H1 (cell line): Measurements from ENCODE around the gene L3MBTL2. TPM values are rescaled to one million over a fixed set of nuclear protein-coding genes. Genes with fewer than 3 reads are reported as not detected.

Experiments used
- CTCF ChIA-PET: fragments of 300-600 bp; sonication (Branson Sonifier 250); formaldehyde crosslinking; loops from one replicate; lab custom pipeline; 2021; ENCODE audit not compliant: partially characterized antibody; lab: Charles Lee
- POLR2A ChIA-PET: fragments of 300-600 bp; sonication (Branson Sonifier 250); formaldehyde crosslinking; loops from one replicate; lab custom pipeline; 2021; ENCODE audit warnings: inconsistent platforms; ENCODE audit not compliant: partially characterized antibody; lab: Charles Lee
- DNase-seq, 2 experiments: peaks; one replicate each; pipeline versions ENCODE4 v3.0.0 to v3.0.0-alpha.2; 2010 to 2022; ENCODE audit warnings: low spot score in 2 of 2, low read depth in 1 of 2, mixed read lengths in 1 of 2
- FAIRE-seq: peaks from 2 replicates; lab custom pipeline; 2011; peaks lifted over from hg19 to GRCh38; lab: Jason Lieb, UNC
- H2AFZ ChIP-seq: 2 replicates; pipeline ENCODE4 v1.8.1; 2012; ENCODE audit warnings: low read length, inconsistent platforms
- H2AK5ac ChIP-seq: 2 replicates; pipeline ENCODE4 v1.6.1; 2013; ENCODE audit warnings: low read depth, low read length
- H2BK120ac ChIP-seq: replicated peaks from 2 replicates; pipeline ENCODE3; 2013; ENCODE audit warnings: low read depth, low read length, inconsistent platforms
- H2BK12ac ChIP-seq: 2 replicates; pipeline ENCODE4 v1.6.1; 2013; ENCODE audit warnings: low read depth, low read length
- H2BK15ac ChIP-seq: 2 replicates; pipeline ENCODE4 v1.6.1; 2013; ENCODE audit warnings: low read length
- H2BK20ac ChIP-seq: 2 replicates; pipeline ENCODE4 v1.6.1; 2013; ENCODE audit warnings: low read length
- H2BK5ac ChIP-seq: 2 replicates; pipeline ENCODE4 v1.6.1; 2013; ENCODE audit warnings: low read depth, low read length
- H3K14ac ChIP-seq: 2 replicates; pipeline ENCODE4 v1.6.1; 2013; ENCODE audit warnings: inconsistent platforms; ENCODE audit not compliant: insufficient read length
- H3K18ac ChIP-seq: 2 replicates; pipeline ENCODE4 v1.6.1; 2013; ENCODE audit warnings: low read length; ENCODE audit errors: extremely low read depth
- H3K23ac ChIP-seq: 2 replicates; pipeline ENCODE4 v1.6.1; 2013; ENCODE audit warnings: inconsistent platforms; ENCODE audit not compliant: insufficient read length
- H3K23me2 ChIP-seq: 2 replicates; pipeline ENCODE4 v1.6.1; 2013; ENCODE audit warnings: low read depth, low read length
- H3K27ac ChIP-seq: 2 replicates; pipeline ENCODE4 v1.6.1; 2011; ENCODE audit warnings: low read depth, low read length, inconsistent platforms
- H3K27me3 ChIP-seq, 4 experiments: replicated peaks in 1 of 4; 1 replicate in 1 of 4; 2 replicates in 3 of 4; pipeline versions ENCODE4 v1.6.1 to v1.8.1; 2011 to 2013; ENCODE audit warnings: low read length in 3 of 4, mild to moderate bottlenecking in 3 of 4, inconsistent platforms in 2 of 4, mixed read lengths in 2 of 4, moderate library complexity in 1 of 4; ENCODE audit not compliant: control insufficient read depth in 3 of 4, insufficient read depth in 3 of 4; ENCODE audit errors: extremely low read depth in 1 of 4
- H3K36me3 ChIP-seq, 4 experiments: 2 replicates each; pipeline versions ENCODE4 v1.6.1 to v1.8.1; 2011 to 2013; ENCODE audit warnings: mild to moderate bottlenecking in 4 of 4, low read length in 3 of 4, moderate library complexity in 2 of 4, control low read depth in 1 of 4, inconsistent platforms in 1 of 4; ENCODE audit not compliant: insufficient read depth in 4 of 4, control insufficient read depth in 2 of 4
- H3K4ac ChIP-seq: replicated peaks from 2 replicates; pipeline ENCODE3; 2013; ENCODE audit warnings: low read length, low read depth, mixed read lengths, inconsistent platforms; ENCODE audit not compliant: insufficient read length
- H3K4me1 ChIP-seq, 4 experiments: replicated peaks in 1 of 4; 1 replicate in 1 of 4; 2 replicates in 3 of 4; pipeline versions ENCODE4 v1.6.1 to v1.8.1; 2011 to 2013; ENCODE audit warnings: low read length in 3 of 4, inconsistent platforms in 2 of 4, mixed read lengths in 1 of 4; ENCODE audit not compliant: insufficient read depth in 4 of 4, control insufficient read depth in 3 of 4
- H3K4me2 ChIP-seq, 2 experiments: 2 replicates each; pipeline versions ENCODE4 v1.6.1 to v1.8.1; 2011 to 2013; ENCODE audit warnings: low read depth in 2 of 2, low read length in 2 of 2, control low read depth in 1 of 2, inconsistent platforms in 1 of 2, mild to moderate bottlenecking in 1 of 2; ENCODE audit not compliant: insufficient read depth in 1 of 2
- H3K4me3 ChIP-seq, 4 experiments: fragments of 200-600, 300-600 bp in 1 of 4; sonication (generic), shearing (Covaris generic), sonication (Bioruptor Twin) in 1 of 4; 2 replicates each; pipeline versions ENCODE4 v1.5.1 to v1.8.1; 2011 to 2016; ENCODE audit warnings: low read length in 4 of 4, low read depth in 3 of 4, control low read depth in 2 of 4, inconsistent platforms in 2 of 4, mild to moderate bottlenecking in 2 of 4, mixed read lengths in 1 of 4, moderate library complexity in 1 of 4; ENCODE audit not compliant: insufficient read depth in 2 of 4; ENCODE audit errors: extremely low read depth in 1 of 4
- H3K56ac ChIP-seq: replicated peaks from 2 replicates; pipeline ENCODE3; 2013; ENCODE audit warnings: low read depth, mild to moderate bottlenecking, mixed read lengths, low read length, inconsistent platforms; ENCODE audit not compliant: insufficient read length
- H3K79me1 ChIP-seq: 2 replicates; pipeline ENCODE4 v1.6.1; 2013; ENCODE audit warnings: low read depth, low read length, control low read depth
- H3K79me2 ChIP-seq, 2 experiments: 2 replicates each; pipeline versions ENCODE4 v1.6.1 to v1.8.1; 2012 to 2013; ENCODE audit warnings: low read length in 2 of 2, mild to moderate bottlenecking in 2 of 2, inconsistent platforms in 1 of 2; ENCODE audit not compliant: insufficient read depth in 2 of 2, control insufficient read depth in 1 of 2
- H3K9ac ChIP-seq, 4 experiments: replicated peaks in 1 of 4; 1 replicate in 1 of 4; 2 replicates in 3 of 4; pipeline versions ENCODE4 v1.6.1 to v1.8.1; 2011 to 2013; ENCODE audit warnings: low read depth in 3 of 4, low read length in 3 of 4, control low read depth in 2 of 4, mild to moderate bottlenecking in 2 of 4, moderate library complexity in 2 of 4, inconsistent platforms in 1 of 4; ENCODE audit errors: extremely low read depth in 1 of 4
- H3K9me3 ChIP-seq, 2 experiments: 2 replicates each; pipeline versions ENCODE4 v1.6.1 to v1.8.1; 2012 to 2013; ENCODE audit warnings: mild to moderate bottlenecking in 2 of 2, moderate library complexity in 2 of 2, control low read depth in 1 of 2, inconsistent platforms in 1 of 2, low read depth in 1 of 2, low read length in 1 of 2, mixed read lengths in 1 of 2; ENCODE audit not compliant: insufficient read depth in 2 of 2
- H4K20me1 ChIP-seq, 2 experiments: replicated peaks in 1 of 2; 2 replicates each; pipeline versions ENCODE3 to v1.8.1; 2011 to 2013; ENCODE audit warnings: inconsistent platforms in 2 of 2, low read length in 2 of 2, mild to moderate bottlenecking in 1 of 2; ENCODE audit not compliant: insufficient read depth in 2 of 2, control insufficient read depth in 1 of 2
- H4K5ac ChIP-seq: 2 replicates; pipeline ENCODE4 v1.6.1; 2013; ENCODE audit warnings: low read length, low read depth, mixed read lengths, inconsistent platforms; ENCODE audit not compliant: insufficient read length
- H4K8ac ChIP-seq: 2 replicates; pipeline ENCODE4 v1.8.0; 2013; ENCODE audit warnings: mild to moderate bottlenecking, moderate library complexity, low read length, inconsistent platforms; ENCODE audit not compliant: insufficient read depth; ENCODE audit errors: extremely low read depth
- H4K91ac ChIP-seq: replicated peaks from 2 replicates; pipeline ENCODE3; 2013; ENCODE audit warnings: low read length, mixed read lengths, inconsistent platforms; ENCODE audit not compliant: insufficient read length
- CHD1 ChIP-seq: IDR thresholded peaks from 2 replicates; pipeline ENCODE4 v1.6.1; 2012; ENCODE audit warnings: low read depth, low read length, improper control_type of control experiment
- CHD2 ChIP-seq: IDR thresholded peaks from 2 replicates; pipeline ENCODE4 v1.6.1; 2012; ENCODE audit warnings: low read length, improper control_type of control experiment
- HDAC2 ChIP-seq, 2 experiments: fragments of 300-600 bp in 1 of 2; sonication (generic) in 1 of 2; IDR thresholded peaks; 2 replicates each; pipeline ENCODE4 v1.6.1; 2011 to 2012; ENCODE audit warnings: low read depth in 2 of 2, low read length in 2 of 2, mild to moderate bottlenecking in 2 of 2, moderate library complexity in 2 of 2, borderline replicate concordance in 1 of 2, inconsistent platforms in 1 of 2
- JUN ChIP-seq: IDR thresholded peaks from 2 replicates; pipeline ENCODE4 v1.6.1; 2011; ENCODE audit warnings: low read depth, mild to moderate bottlenecking, improper control_type of control experiment, low read length
- KDM4A ChIP-seq: IDR thresholded peaks from one replicate; pipeline ENCODE4 v1.7.1; 2012; ENCODE audit warnings: low read depth, mild to moderate bottlenecking, moderate library complexity, low read length, inconsistent platforms; ENCODE audit not compliant: severe bottlenecking
- NRF1 ChIP-seq: IDR thresholded peaks from 2 replicates; pipeline ENCODE4 v1.6.1; 2011; ENCODE audit warnings: mild to moderate bottlenecking, low read depth, low read length, improper control_type of control experiment
- POLR2AphosphoS5 ChIP-seq: IDR thresholded peaks from 2 replicates; pipeline ENCODE4 v1.6.1; 2011; ENCODE audit warnings: low read depth, low read length
- RAD21 ChIP-seq, 2 experiments: IDR thresholded peaks in 1 of 2; conservative IDR thresholded peaks in 1 of 2; 2 replicates each; pipeline ENCODE4 v1.6.1; 2011; ENCODE audit warnings: low read depth in 2 of 2, low read length in 2 of 2, improper control_type of control experiment in 1 of 2, inconsistent platforms in 1 of 2, mild to moderate bottlenecking in 1 of 2, moderate library complexity in 1 of 2
- RFX5 ChIP-seq: IDR thresholded peaks from 2 replicates; pipeline ENCODE4 v1.6.1; 2011; ENCODE audit warnings: low read depth, low read length, improper control_type of control experiment, borderline replicate concordance
- RXRA ChIP-seq: IDR thresholded peaks from 2 replicates; pipeline ENCODE4 v1.6.1; 2011; ENCODE audit warnings: low read depth, mild to moderate bottlenecking, low read length, moderate library complexity; ENCODE audit not compliant: insufficient read depth
- TAF1 ChIP-seq: IDR thresholded peaks from 2 replicates; pipeline ENCODE4 v1.6.1; 2011; ENCODE audit warnings: mild to moderate bottlenecking, low read depth, low read length
- WGBS, 2 experiments: shearing (Covaris generic) in 1 of 2; methylation state at CpG; one replicate each; pipeline versions ENCODE4 v1.1.6 to v1.1.7; 2013 to 2015; ENCODE audit warnings: low lambda C conversion rate in 2 of 2, mixed read lengths in 2 of 2, inconsistent platforms in 1 of 2, low coverage in 1 of 2, missing lambda C conversion rate in 1 of 2; ENCODE audit not compliant: insufficient replicate concordance in 2 of 2, insufficient coverage in 1 of 2, insufficient read length in 1 of 2; ENCODE audit errors: extremely low coverage in 1 of 2, missing lambda C conversion rate in 1 of 2; 5-methylcytosine and 5-hydroxymethylcytosine counted together
- polyA plus RNA-seq, 7 experiments: library from polyadenylated mRNA; depleted of rRNA in 3 of 7; stranded (reverse) in 5 of 7; unstranded in 2 of 7; fragments of >200 nt in 5 of 7; fragments of 200-250 nt in 2 of 7; gene quantifications; 1 replicate in 5 of 7; 2 replicates in 1 of 7; 4 replicates in 1 of 7; pipeline versions ENCODE4 v1.2.1 to v1.2.3, GENCODE V29; 2011 to 2013; ENCODE audit warnings: missing spikeins in 2 of 7, mixed read lengths in 2 of 7
- total RNA-seq: library from RNA; stranded (reverse); fragmentation: NEBNext Ultra II Directional; extraction: Animal tissue kit (Norgen Biotek cat#: 25700); gene quantifications from 2 replicates; pipeline ENCODE4 v1.2.1, GENCODE V29; 2021
- TF ChIP-seq, protein P1 (sequence below): IDR thresholded peaks from 2 replicates; pipeline ENCODE4 v1.6.1; 2011; ENCODE audit warnings: low read length, improper control_type of control experiment

The L3MBTL2 gene
- total and polyA plus RNA-seq, 2 of the 8 experiments (the other 6 are each of a cell fraction or from before 2014, with no cell fraction given), result 23.9 to 24.9 TPM

DNA sequence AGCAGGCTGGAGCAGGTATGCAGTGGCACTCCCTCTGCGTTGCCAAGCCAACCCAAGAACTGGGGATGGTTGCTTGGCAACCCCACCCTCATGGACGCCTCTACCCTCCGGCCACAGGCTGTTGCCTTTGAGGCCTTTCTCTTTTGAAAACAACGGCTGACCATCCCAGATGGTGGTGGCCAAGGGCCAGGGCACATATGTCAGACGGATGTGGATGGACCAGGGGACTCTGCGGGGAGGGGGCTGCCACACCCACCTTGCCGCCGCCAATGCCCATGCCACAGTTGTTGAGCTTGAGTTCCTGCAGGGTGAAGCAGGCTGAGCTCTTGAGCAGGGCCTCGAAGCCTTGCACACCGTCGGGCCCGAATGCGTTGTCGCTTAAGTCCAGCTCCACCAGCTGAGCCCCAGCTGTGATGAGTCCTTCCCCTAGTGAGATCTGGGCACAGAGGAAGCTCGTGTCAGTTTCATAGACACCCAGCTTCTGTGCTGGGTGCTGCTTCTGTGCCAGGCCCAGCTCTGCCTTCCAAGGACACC lies 59.4 kb downstream of the L3MBTL2 start:
- Histone ChIP-seq H3K23ac (no peak overlapping the region), H3K27ac (no peak overlapping the region), H3K27me3 (no peaks in the 10 kb centered on the region), H3K79me2 (no peaks in the 10 kb centered on the region; a peak in 1 of 4 replicates), H3K9ac (no peak overlapping the region), H3K36me3 (peaks cover 53 to 90% (median 82%) of the 10 kb centered on the region in 4 experiments), H2BK5ac (no peak overlapping the region; the same call in 1 of the 2 replicates), H2AFZ (no peak overlapping the region), H3K4ac (no peak overlapping the region), H3K4me1 (no peaks in the 10 kb centered on the region), H2AK5ac (no peak overlapping the region), H3K79me1 (peaks cover 13% of the 10 kb centered on the region), H3K23me2 (no peaks in the 10 kb centered on the region), H3K9me3 (no peaks in the 10 kb centered on the region), H4K91ac (no peak overlapping the region), H2BK20ac (no peak overlapping the region), H3K4me3 (no peak overlapping the region), H3K18ac (no peak overlapping the region), H4K5ac (no peak overlapping the region), H3K14ac (no peak overlapping the region), H4K8ac (peak overlapping the region; percentile 65), H4K20me1 (peaks cover 15 to 26% of the 10 kb centered on the region in 2 experiments), H2BK15ac (no peak overlapping the region), H2BK120ac (no peak overlapping the region), H2BK12ac (no peak overlapping the region), H3K4me2 (no peak overlapping the region), H3K56ac (no peak overlapping the region)
- ChIA-PET CTCF (interaction anchor here (0.9 to 1.6 kb wide), 3 partner anchors 14 to 39 kb away, joined by 3 to 7 read pairs (median 3); no protein-coding TSS in a partner anchor), POLR2A (interaction anchor here (0.8 to 3.9 kb wide), 9 partner anchors 7 to 24 kb away, joined by 3 to 26 read pairs (median 5); no protein-coding TSS in a partner anchor)
- FAIRE-seq, result no peak
- 94% methylated on average over 15 of the region's 15 CpGs; no CpG with 5 or more reads in 1 of the 2 experiments for WGBS, 2 experiments
- no peak for DNase-seq
- no peak for TF ChIP-seq RXRA
- no peak for TF ChIP-seq NRF1
- no peak for TF ChIP-seq RFX5
- TF ChIP-seq POLR2AphosphoS5, result no peak
- TF ChIP-seq TAF1, result no peak
- TF ChIP-seq CHD2, result no peak
- no peak for TF ChIP-seq KDM4A
- no peak for TF ChIP-seq JUN
- TF ChIP-seq, protein P1, sequence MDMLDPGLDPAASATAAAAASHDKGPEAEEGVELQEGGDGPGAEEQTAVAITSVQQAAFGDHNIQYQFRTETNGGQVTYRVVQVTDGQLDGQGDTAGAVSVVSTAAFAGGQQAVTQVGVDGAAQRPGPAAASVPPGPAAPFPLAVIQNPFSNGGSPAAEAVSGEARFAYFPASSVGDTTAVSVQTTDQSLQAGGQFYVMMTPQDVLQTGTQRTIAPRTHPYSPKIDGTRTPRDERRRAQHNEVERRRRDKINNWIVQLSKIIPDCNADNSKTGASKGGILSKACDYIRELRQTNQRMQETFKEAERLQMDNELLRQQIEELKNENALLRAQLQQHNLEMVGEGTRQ, result no peak
- no peak for TF ChIP-seq CHD1
- no peak for TF ChIP-seq HDAC2 (IDR thresholded peaks at IDR 0.05; ENCODE audit: borderline replicate concordance in 1 of 2, low read depth in 2 of 2, low read length in 2 of 2)
- TF ChIP-seq RAD21 (IDR thresholded peaks at IDR 0.05 in 1 of 2, conservative IDR thresholded peaks at IDR 0.05 in 1 of 2; ENCODE audit: low read depth in 2 of 2, low read length in 2 of 2), result no peak
